IMR-90 (cell line): ENCODE results near the gene SYNGR3. TPM values are rescaled to one million over a fixed set of nuclear protein-coding genes. Genes with fewer than 3 reads are reported as not detected.

ENCODE experiments used
- ATAC-seq: fragments of 200-7000 bp; cut with Tn5 transposase; 2 replicates; pipeline ENCODE4 v1.9.1; 2020; ENCODE audit warnings: low read depth, mild to moderate bottlenecking, moderate library complexity
- BruUV-seq: library from RNA; stranded (reverse); fragments of 400-500 nt; replicated peaks from 2 replicates; lab custom pipeline; 2021; lab: Mats Ljungman, UMichigan
- CTCF ChIA-PET: fragments of 300-600 bp; formaldehyde crosslinking; extraction: SDS; loops from one replicate; lab custom pipeline; 2021; ENCODE audit warnings: antibody characterized with exemption; lab: Yijun Ruan, JAX
- POLR2A ChIA-PET: fragments of 300-600 bp; sonication (Branson Sonifier 250); formaldehyde crosslinking; loops from one replicate; lab custom pipeline; 2022; ENCODE audit warnings: antibody characterized with exemption; ENCODE audit not compliant: unreplicated experiment; lab: Charles Lee
- DNase-seq: peaks from one replicate; pipeline ENCODE4 v3.0.0; 2013
- H2AFZ ChIP-seq: replicated peaks from 2 replicates; pipeline ENCODE3; 2013; ENCODE audit warnings: low read length, mild to moderate bottlenecking; ENCODE audit not compliant: poor library complexity
- H2AK5ac ChIP-seq: 2 replicates; pipeline ENCODE4 v1.6.1; 2013; ENCODE audit warnings: low read depth, low read length, inconsistent platforms
- H2AK9ac ChIP-seq: replicated peaks from 2 replicates; pipeline ENCODE3; 2013; ENCODE audit warnings: mild to moderate bottlenecking, low read depth, low read length, moderate library complexity; ENCODE audit not compliant: poor library complexity
- H2BK120ac ChIP-seq: 2 replicates; pipeline ENCODE4 v1.6.1; 2013; ENCODE audit warnings: low read depth, low read length, inconsistent platforms
- H2BK15ac ChIP-seq: 3 replicates; pipeline ENCODE4 v1.6.1; 2013; ENCODE audit warnings: low read depth, low read length, inconsistent platforms
- H2BK20ac ChIP-seq: 2 replicates; pipeline ENCODE4 v1.6.1; 2013; ENCODE audit warnings: low read depth, mild to moderate bottlenecking, inconsistent platforms, low read length, moderate library complexity
- H2BK5ac ChIP-seq: 2 replicates; pipeline ENCODE4 v1.6.1; 2013; ENCODE audit warnings: mild to moderate bottlenecking, low read depth, low read length, inconsistent platforms; ENCODE audit not compliant: poor library complexity, severe bottlenecking
- H3K14ac ChIP-seq: replicated peaks from 2 replicates; pipeline ENCODE4 v1.6.1; 2013; ENCODE audit warnings: low read depth, low read length, inconsistent platforms
- H3K18ac ChIP-seq: 2 replicates; pipeline ENCODE4 v1.6.1; 2013; ENCODE audit warnings: low read depth, low read length, control low read depth
- H3K23ac ChIP-seq: 2 replicates; pipeline ENCODE4 v1.6.1; 2013; ENCODE audit warnings: low read depth, low read length, inconsistent platforms
- H3K27ac ChIP-seq: 2 replicates; pipeline ENCODE4 v1.5.1; 2013; ENCODE audit warnings: mild to moderate bottlenecking, control low read depth, low read length; ENCODE audit not compliant: insufficient read depth
- H3K27me3 ChIP-seq: 2 replicates; pipeline ENCODE4 v1.6.1; 2013; ENCODE audit warnings: low read length; ENCODE audit not compliant: control insufficient read depth, insufficient read depth
- H3K36me3 ChIP-seq: 2 replicates; pipeline ENCODE4 v1.6.1; 2013; ENCODE audit warnings: low read length, mixed read lengths; ENCODE audit not compliant: control insufficient read depth, insufficient read depth
- H3K4ac ChIP-seq: 2 replicates; pipeline ENCODE4 v1.6.1; 2013; ENCODE audit warnings: low read depth, low read length, inconsistent platforms
- H3K4me1 ChIP-seq: 2 replicates; pipeline ENCODE4 v1.6.1; 2013; ENCODE audit warnings: low read length, mixed read lengths; ENCODE audit not compliant: control insufficient read depth, insufficient read depth
- H3K4me2 ChIP-seq: 2 replicates; pipeline ENCODE4 v1.6.1; 2013; ENCODE audit warnings: low read depth, mild to moderate bottlenecking, control low read depth, low read length, moderate library complexity
- H3K4me3 ChIP-seq: 2 replicates; pipeline ENCODE4 v1.5.1; 2013; ENCODE audit warnings: low read depth, mild to moderate bottlenecking, control low read depth, low read length, moderate library complexity; ENCODE audit not compliant: insufficient read depth
- H3K56ac ChIP-seq: 2 replicates; pipeline ENCODE4 v1.6.1; 2013; ENCODE audit warnings: low read length, inconsistent platforms; ENCODE audit not compliant: insufficient read depth; ENCODE audit errors: extremely low read depth
- H3K79me1 ChIP-seq, 2 experiments: 2 replicates each; pipeline ENCODE4 v1.6.1; 2013; ENCODE audit warnings: low read length in 2 of 2, inconsistent platforms in 1 of 2, low read depth in 1 of 2
- H3K9ac ChIP-seq: 2 replicates; pipeline ENCODE4 v1.6.1; 2013; ENCODE audit warnings: low read depth, low read length, control low read depth
- H3K9me1 ChIP-seq: 2 replicates; pipeline ENCODE4 v1.6.1; 2013; ENCODE audit warnings: low read length, inconsistent platforms; ENCODE audit not compliant: insufficient read depth
- H3K9me3 ChIP-seq: 2 replicates; pipeline ENCODE4 v1.6.1; 2013; ENCODE audit warnings: low read length; ENCODE audit not compliant: control insufficient read depth, insufficient read depth
- H4K20me1 ChIP-seq: 2 replicates; pipeline ENCODE4 v1.6.1; 2013; ENCODE audit warnings: low read length, inconsistent platforms; ENCODE audit not compliant: insufficient read depth
- H4K5ac ChIP-seq: 2 replicates; pipeline ENCODE4 v1.6.1; 2013; ENCODE audit warnings: mild to moderate bottlenecking, low read depth, low read length, control low read depth
- H4K8ac ChIP-seq, 2 experiments: 2 replicates each; pipeline ENCODE4 v1.6.1; 2013; ENCODE audit warnings: low read depth in 2 of 2, low read length in 2 of 2, control low read depth in 1 of 2, inconsistent platforms in 1 of 2
- H4K91ac ChIP-seq: 2 replicates; pipeline ENCODE4 v1.6.1; 2013; ENCODE audit warnings: low read depth, low read length, inconsistent platforms; ENCODE audit not compliant: insufficient read depth
- BHLHE40 ChIP-seq: fragments of 150-350 bp; IDR thresholded peaks from 2 replicates; pipeline ENCODE4 v1.6.1; 2016; ENCODE audit warnings: mild to moderate bottlenecking, low read depth, low read length
- CHD1 ChIP-seq: IDR thresholded peaks from 2 replicates; pipeline ENCODE4 v1.6.1; 2012; ENCODE audit warnings: low read depth, low read length, improper control_type of control experiment
- CTCF ChIP-seq: conservative IDR thresholded peaks from 2 replicates; pipeline ENCODE4 v1.5.1; 2012; ENCODE audit warnings: mild to moderate bottlenecking, low read depth, low read length, improper control_type of control experiment
- ELK1 ChIP-seq: fragments of 150-350 bp; IDR thresholded peaks from 2 replicates; pipeline ENCODE4 v1.6.1; 2016; ENCODE audit warnings: low read depth, mild to moderate bottlenecking, low read length, moderate library complexity, borderline replicate concordance
- MAFK ChIP-seq: IDR thresholded peaks from 2 replicates; pipeline ENCODE4 v1.6.1; 2012; ENCODE audit warnings: low read depth, low read length, improper control_type of control experiment
- MAZ ChIP-seq: IDR thresholded peaks from 2 replicates; pipeline ENCODE4 v1.6.1; 2012; ENCODE audit warnings: low read depth, mild to moderate bottlenecking, low read length, improper control_type of control experiment, moderate library complexity, borderline replicate concordance
- MXI1 ChIP-seq: IDR thresholded peaks from 2 replicates; pipeline ENCODE4 v1.6.1; 2012; ENCODE audit warnings: low read depth, mild to moderate bottlenecking, low read length, moderate library complexity, borderline replicate concordance
- POLR2A ChIP-seq: IDR thresholded peaks from 2 replicates; pipeline ENCODE4 v1.6.1; 2012; ENCODE audit warnings: mild to moderate bottlenecking, low read depth, low read length
- RAD21 ChIP-seq: IDR thresholded peaks from 2 replicates; pipeline ENCODE4 v1.6.1; 2012; ENCODE audit warnings: low read length, improper control_type of control experiment
- RCOR1 ChIP-seq: IDR thresholded peaks from 2 replicates; pipeline ENCODE4 v1.6.1; 2012; ENCODE audit warnings: mild to moderate bottlenecking, low read length, improper control_type of control experiment; ENCODE audit not compliant: insufficient replicate concordance
- SMC3 ChIP-seq: fragments of 150-350 bp; IDR thresholded peaks from 2 replicates; pipeline ENCODE4 v1.6.1; 2016; ENCODE audit warnings: low read depth, mild to moderate bottlenecking, antibody characterized with exemption, low read length, moderate library complexity
- WGBS, 2 experiments: methylation state at CpG; one replicate each; pipeline versions ENCODE4 v1.1.5 to v1.1.7; 2013; ENCODE audit warnings: missing lambda C conversion rate in 2 of 2; ENCODE audit not compliant: insufficient read length in 1 of 2; ENCODE audit errors: extremely low coverage in 2 of 2; 5-methylcytosine and 5-hydroxymethylcytosine counted together
- dilution Hi-C: fragments of 300-500 bp; cut with HindIII; formaldehyde crosslinking; loops from one replicate; pipeline ENCODE4 v1.14.3; 2018; ENCODE audit warnings: low sequenced_read_pairs; ENCODE audit not compliant: unreplicated experiment
- in situ Hi-C: fragments of 300-500 bp; cut with MboI; formaldehyde crosslinking; loops from 3 replicates; pipeline ENCODE4 v1.14.3; 2019; ENCODE audit warnings: low sequenced_read_pairs, inconsistent platforms, mixed read lengths
- intact Hi-C: fragments of 100-400 bp; cut with micrococcal nuclease; formaldehyde crosslinking; loops from 2 replicates; pipeline ENCODE4 v1.10.0; 2022
- polyA plus RNA-seq, 3 experiments: library from polyadenylated mRNA; depleted of rRNA; stranded (reverse); fragments of >200 nt; gene quantifications; 2 replicates each; pipeline ENCODE4 v1.2.3, GENCODE V29; 2012; ENCODE audit warnings: low replicate concordance in 1 of 3
- total RNA-seq: library from RNA; depleted of rRNA; stranded (reverse); fragments of >200 nt; gene quantifications from 2 replicates; pipeline ENCODE4 v1.2.3, GENCODE V29; 2012
- TF ChIP-seq, protein P1 (sequence below): fragments of 150-350 bp; IDR thresholded peaks from 2 replicates; pipeline ENCODE4 v1.6.1; 2017; ENCODE audit warnings: mild to moderate bottlenecking, antibody characterized with exemption, low read length, low read depth

The SYNGR3 gene
- total and polyA plus RNA-seq, 2 of the 4 experiments (the other 2 are of a cell fraction) = 1.8 to 5.8 TPM

DNA sequence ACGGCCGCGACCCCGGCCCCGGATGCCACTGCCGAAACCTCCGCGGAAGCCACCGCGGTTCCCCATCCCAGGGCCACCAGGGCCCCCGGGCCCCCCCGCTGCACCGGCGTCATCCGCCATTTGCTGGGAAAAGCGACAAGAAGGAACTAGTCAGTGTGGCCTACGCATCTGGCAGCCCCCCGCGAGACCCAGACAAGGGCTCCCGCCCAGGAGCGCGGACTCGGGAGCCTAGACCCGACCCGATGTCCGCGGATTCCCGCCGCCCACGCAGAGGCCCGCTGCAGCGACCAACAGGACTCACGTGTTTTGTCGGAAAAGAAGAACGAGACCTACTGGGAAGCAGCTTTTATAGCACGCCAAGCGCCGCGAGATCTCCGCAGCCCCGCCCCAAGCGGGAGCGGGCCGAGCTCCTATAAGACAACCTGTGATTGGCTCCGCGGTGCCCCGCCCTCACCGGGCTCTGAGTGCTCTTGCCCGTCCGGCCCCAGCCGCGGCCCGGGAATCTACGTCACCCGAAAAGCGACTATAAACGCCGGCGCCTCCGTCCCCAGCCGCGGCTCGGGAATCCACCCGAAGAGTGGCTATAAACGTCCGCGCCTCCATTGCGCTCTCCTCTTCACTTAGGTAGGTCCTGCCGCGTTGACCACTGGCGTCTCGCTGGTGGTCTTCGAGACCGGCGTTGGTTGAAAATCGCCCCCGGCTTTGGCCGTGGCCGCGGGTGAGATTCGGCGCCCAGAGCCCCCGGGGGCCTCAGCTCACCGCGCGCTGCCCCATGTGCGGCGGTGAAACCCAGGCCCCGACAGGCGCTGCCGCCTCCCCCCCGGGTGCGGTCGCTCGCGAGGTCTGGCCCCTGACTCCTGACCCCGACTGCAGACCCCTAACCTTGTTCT, 25.0 kb upstream of the SYNGR3 start, which contains the start of gene RPS2:
Gene RPS2 (minus strand): TSS at position 321 of the 890 bp plus-strand sequence. CDS start 201 bp downstream, at position 120.
- Histone ChIP-seq H2AK5ac (peak within 1 kb of the TSS; percentile 91), H3K27me3 (no peaks in the 10 kb centered on the region), H2BK5ac (peak within 1 kb of the TSS; percentile 78), H4K5ac (peak within 1 kb of the TSS; percentile 81), H4K91ac (peak within 1 kb of the TSS; percentile 86), H2AFZ (peak within 1 kb of the TSS; percentile 95), H2BK15ac (no peak within 1 kb of the TSS), H3K4me3 (peak within 1 kb of the TSS; percentile 87), H3K56ac (peak within 1 kb of the TSS; percentile 73), H3K9ac (peak within 1 kb of the TSS; percentile 93), H3K4ac (peak within 1 kb of the TSS; percentile 95), H3K36me3 (peaks cover 27% of the 10 kb centered on the region), H3K27ac (peak within 1 kb of the TSS; percentile 92), H3K4me2 (peak within 1 kb of the TSS; percentile 100), H2BK120ac (peak within 1 kb of the TSS; percentile 32; the same call in 1 of the 2 replicates), H3K9me1 (0 out of 2 replicates have a peak, but pooled peaks cover 4% of the 10 kb centered on the region), H3K14ac (peak within 1 kb of the TSS; percentile 99), H3K9me3 (no peaks in the 10 kb centered on the region), H4K20me1 (peaks cover 43% of the 10 kb centered on the region), H4K8ac (peak within 1 kb of the TSS; percentile 73 to 90; a peak in 3 of 4 replicates), H2BK20ac (no peak within 1 kb of the TSS), H3K18ac (peak within 1 kb of the TSS; percentile 34; the same call in 1 of the 2 replicates), H3K23ac (peak within 1 kb of the TSS; percentile 96), H2AK9ac (peak within 1 kb of the TSS; percentile 97), H3K4me1 (peaks cover 12% of the 10 kb centered on the region), H3K79me1 (peaks cover 3 to 49% of the 10 kb centered on the region in 2 experiments)
- CTCF ChIA-PET = interaction anchor here (0.9 to 1.0 kb wide), 2 partner anchors 152 to 176 kb away, joined by 3 read pairs; no protein-coding TSS in a partner anchor
- peak; percentile 87 for ATAC-seq
- POLR2A ChIA-PET = interaction anchor here (0.6 to 1.0 kb wide), 4 partner anchors 15 to 176 kb away, joined by 3 to 9 read pairs (median 3); no protein-coding TSS in a partner anchor
- WGBS, 2 experiments = 1% methylated on average over 69 of the region's 97 CpGs; no CpG with 5 or more reads in 1 of the 2 experiments
- intact Hi-C loops = no loop called here
- TF ChIP-seq MXI1 (0 out of 2 replicates have a peak, but pooled peaks have one; percentile 62), CTCF (no peak), CHD1 (peak; percentile 95; the same call in 1 of the 2 replicates), RCOR1 (no peak), ELK1 (no peak), POLR2A (peak; percentile 100), SMC3 (no peak), MAFK (no peak), BHLHE40 (peak; percentile 70; the same call in 1 of the 2 replicates), MAZ (peak; percentile 94), RAD21 (no peak)
- TF ChIP-seq, protein P1, sequence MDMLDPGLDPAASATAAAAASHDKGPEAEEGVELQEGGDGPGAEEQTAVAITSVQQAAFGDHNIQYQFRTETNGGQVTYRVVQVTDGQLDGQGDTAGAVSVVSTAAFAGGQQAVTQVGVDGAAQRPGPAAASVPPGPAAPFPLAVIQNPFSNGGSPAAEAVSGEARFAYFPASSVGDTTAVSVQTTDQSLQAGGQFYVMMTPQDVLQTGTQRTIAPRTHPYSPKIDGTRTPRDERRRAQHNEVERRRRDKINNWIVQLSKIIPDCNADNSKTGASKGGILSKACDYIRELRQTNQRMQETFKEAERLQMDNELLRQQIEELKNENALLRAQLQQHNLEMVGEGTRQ = peak; percentile 38; the same call in 1 of the 2 replicates
- dilution Hi-C loops = no loop called here
- in situ Hi-C loops = no loop called here
- TSS peak; percentile 64 for BruUV-seq
- DNase-seq = peak; percentile 98
